ENCODE results near the gene UBAP2L. TPM values are rescaled to one million over a fixed set of nuclear protein-coding genes. Genes with fewer than 3 reads are reported as not detected.

The UBAP2L gene
- total RNA-seq, 4 donors from 2014 or later: 43.5 to 68.2 (median 55.7) TPM

DNA sequence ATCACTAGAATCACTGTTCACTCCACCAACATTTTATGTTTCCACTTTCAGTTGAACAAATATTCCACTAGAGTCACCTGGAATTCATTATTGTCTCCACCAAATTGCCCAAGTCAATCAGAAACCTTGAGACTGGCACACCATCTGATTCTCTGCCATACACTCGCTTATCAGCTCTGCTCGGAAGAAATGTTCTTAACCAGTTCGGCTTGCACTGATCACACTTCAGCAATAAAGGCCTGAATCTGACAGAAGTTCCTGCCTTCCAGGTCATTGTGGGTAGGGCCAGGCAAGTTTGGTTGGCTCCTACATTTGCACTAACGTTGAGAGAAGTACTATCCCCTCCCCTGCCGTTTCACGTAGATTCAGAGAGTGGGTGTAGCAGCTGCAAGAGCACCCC is 38.8 kb upstream of the UBAP2L start:
- H3K27ac ChIP-seq: peak overlapping the region; percentile 87 to 95 (median 94)
- DNase-seq (ENCODE audit: low spot score in 2 of 2): no peak
- peaks cover 0 to 3% (median 0%) of the 10 kb centered on the region in 3 donors for H3K36me3 ChIP-seq
- H3K27me3 ChIP-seq: no peaks in the 10 kb centered on the region
- peaks cover 0 to 52% (median 44%) of the 10 kb centered on the region in 4 donors for H3K4me1 ChIP-seq
- no peaks in the 10 kb centered on the region for H3K9me3 ChIP-seq
- peak overlapping the region; percentile 71 to 97 (median 89) for H3K4me3 ChIP-seq
- WGBS, 2 donors: 0 to 1% methylated on average over 4 to 6 of the region's 6 CpGs
- TF ChIP-seq POLR2A (IDR thresholded peaks at IDR 0.05) (no peak), EP300 (IDR thresholded peaks at IDR 0.05) (no peak)
- TF ChIP-seq, protein P1, sequence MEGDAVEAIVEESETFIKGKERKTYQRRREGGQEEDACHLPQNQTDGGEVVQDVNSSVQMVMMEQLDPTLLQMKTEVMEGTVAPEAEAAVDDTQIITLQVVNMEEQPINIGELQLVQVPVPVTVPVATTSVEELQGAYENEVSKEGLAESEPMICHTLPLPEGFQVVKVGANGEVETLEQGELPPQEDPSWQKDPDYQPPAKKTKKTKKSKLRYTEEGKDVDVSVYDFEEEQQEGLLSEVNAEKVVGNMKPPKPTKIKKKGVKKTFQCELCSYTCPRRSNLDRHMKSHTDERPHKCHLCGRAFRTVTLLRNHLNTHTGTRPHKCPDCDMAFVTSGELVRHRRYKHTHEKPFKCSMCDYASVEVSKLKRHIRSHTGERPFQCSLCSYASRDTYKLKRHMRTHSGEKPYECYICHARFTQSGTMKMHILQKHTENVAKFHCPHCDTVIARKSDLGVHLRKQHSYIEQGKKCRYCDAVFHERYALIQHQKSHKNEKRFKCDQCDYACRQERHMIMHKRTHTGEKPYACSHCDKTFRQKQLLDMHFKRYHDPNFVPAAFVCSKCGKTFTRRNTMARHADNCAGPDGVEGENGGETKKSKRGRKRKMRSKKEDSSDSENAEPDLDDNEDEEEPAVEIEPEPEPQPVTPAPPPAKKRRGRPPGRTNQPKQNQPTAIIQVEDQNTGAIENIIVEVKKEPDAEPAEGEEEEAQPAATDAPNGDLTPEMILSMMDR (IDR thresholded peaks at IDR 0.05): no peak

DNA sequence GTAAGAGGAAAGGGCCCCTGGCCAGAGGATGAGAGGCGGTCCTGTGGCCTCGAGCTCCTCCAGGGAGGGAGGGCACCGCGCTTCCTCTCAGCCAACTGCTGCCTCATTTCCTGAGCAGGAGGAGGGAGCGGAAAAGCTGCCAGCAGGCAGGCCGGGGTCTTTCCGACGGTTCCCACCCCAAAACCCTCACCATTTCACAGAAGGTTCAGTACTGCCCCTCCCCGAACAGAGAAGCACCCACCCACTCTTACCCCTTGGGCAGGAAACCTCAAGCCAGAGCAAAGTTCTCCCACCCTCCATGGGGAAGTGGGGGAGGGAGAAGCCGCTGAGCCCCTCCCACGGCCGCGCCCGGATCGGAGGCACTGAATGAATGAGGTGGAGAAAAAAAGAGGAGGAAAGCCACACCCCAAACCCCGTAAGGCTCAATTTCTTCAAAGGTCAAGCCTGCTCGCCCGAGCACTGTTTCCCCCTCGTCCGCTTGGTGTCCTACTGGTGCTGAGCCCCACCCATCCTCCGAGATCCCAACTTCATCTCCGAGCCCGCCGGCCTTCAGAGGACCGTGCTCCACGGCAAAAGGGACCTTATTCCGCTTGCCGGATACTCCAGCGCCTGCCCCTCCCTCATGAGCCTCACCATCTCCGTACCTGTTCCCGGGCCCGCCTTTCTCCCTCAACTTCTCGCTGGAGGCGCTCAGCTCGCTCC is 38.3 kb upstream of the UBAP2L start:
- DNase-seq (ENCODE audit: low spot score in 2 of 2): peak; percentile 31 to 45
- Histone ChIP-seq H3K27me3 (no peaks in the 10 kb centered on the region), H3K9me3 (no peaks in the 10 kb centered on the region), H3K4me1 (peaks cover 0 to 47% (median 41%) of the 10 kb centered on the region in 4 donors), H3K27ac (peak overlapping the region; percentile 87 to 95 (median 94)), H3K36me3 (peaks cover 0 to 3% (median 0%) of the 10 kb centered on the region in 3 donors), H3K4me3 (peak overlapping the region; percentile 71 to 97 (median 89))
- WGBS, 2 donors: 0 to 1% methylated on average over 27 to 34 of the region's 35 CpGs
- TF ChIP-seq, protein P1 (IDR thresholded peaks at IDR 0.05): no peak
- peak in 1 of 2 donors; percentile 33 for TF ChIP-seq EP300 (IDR thresholded peaks at IDR 0.05)

DNA sequence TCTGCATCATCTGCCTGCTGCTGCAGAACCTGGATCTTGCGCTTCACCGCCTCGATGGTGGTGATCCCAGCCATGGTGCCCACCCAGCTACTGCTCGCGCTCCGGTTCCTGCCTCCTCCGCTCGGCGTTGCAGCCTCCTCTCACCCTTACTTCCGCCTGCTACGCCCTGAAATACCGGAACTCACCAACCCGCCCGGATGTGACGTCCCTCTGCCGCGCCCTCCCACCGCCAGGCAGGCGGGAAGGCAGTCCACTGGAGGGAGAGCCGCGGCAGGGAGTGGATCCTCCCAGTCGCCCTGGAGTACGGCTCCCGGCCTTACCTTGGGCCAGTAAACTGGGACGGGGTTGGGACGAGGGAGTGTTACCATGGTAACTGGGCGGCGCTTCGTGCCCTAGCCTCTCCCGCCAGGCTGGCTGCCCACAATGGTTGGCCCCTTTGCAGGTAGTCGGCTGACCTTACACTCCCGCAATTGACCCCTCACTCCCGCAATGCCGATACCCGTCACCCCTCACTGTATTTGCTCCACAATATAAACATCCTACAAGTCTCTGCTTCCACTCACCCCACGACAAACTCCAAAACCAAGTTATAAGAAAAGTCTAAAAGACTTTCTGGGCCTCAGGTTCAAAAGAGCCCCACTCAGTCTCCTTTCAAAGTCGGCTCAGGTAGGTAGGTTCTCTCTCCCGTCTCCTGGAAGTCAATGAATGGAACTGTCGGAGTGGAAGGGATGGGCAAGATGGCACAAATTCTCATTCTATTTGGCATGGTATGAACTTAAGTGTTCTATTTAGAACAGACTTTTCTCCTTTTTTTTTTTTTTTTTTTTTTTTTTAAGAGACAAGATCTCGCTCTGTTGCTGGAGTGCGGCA is 37.5 kb upstream of the UBAP2L start:
- H3K9me3 ChIP-seq: no peaks in the 10 kb centered on the region
- TF ChIP-seq POLR2A (IDR thresholded peaks at IDR 0.05) (peak; percentile 95 to 97), EP300 (IDR thresholded peaks at IDR 0.05) (peak; percentile 93 to 99)
- TF ChIP-seq, protein P1 (IDR thresholded peaks at IDR 0.05): peak in 3 of 5 experiments; percentile 14 to 70 (median 65)
- H3K27me3 ChIP-seq: no peaks in the 10 kb centered on the region
- H3K4me3 ChIP-seq: peak overlapping the region; percentile 71 to 97 (median 89)
- peaks cover 0 to 3% (median 0%) of the 10 kb centered on the region in 3 donors for H3K36me3 ChIP-seq
- 5 to 7% methylated on average over 32 of the region's 41 CpGs for WGBS, 2 donors
- H3K4me1 ChIP-seq: peaks cover 0 to 39% (median 35%) of the 10 kb centered on the region in 4 donors
- DNase-seq (ENCODE audit: low spot score in 2 of 2): peak; percentile 90 to 94
- peak overlapping the region; percentile 87 to 95 (median 94) for H3K27ac ChIP-seq

DNA sequence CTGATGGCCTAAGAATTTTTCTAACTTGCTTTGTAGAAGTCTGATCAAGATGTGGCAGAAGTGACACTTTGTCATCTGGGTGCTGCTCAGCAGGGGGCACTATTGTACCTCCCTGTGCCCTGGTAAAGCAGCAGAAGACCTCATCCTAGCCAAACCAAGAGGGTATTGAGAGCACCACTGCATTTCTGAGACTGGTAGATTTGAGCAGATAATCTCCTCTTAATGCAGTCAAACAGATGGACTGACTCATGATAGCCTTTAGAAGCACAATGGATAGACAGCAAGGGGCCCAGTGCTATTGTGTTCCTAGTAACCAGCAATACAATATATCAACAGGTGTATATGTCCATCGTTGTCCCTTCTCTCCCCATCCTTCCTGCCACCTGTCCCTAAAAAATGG is 34.6 kb upstream of the UBAP2L start:
- Histone ChIP-seq H3K27ac (no peak overlapping the region), H3K4me1 (peaks cover 0 to 10% (median 7%) of the 10 kb centered on the region in 4 donors), H3K4me3 (no peak overlapping the region), H3K9me3 (no peaks in the 10 kb centered on the region), H3K27me3 (no peaks in the 10 kb centered on the region), H3K36me3 (no peaks in the 10 kb centered on the region)
- TF ChIP-seq POLR2A (IDR thresholded peaks at IDR 0.05): no peak
- TF ChIP-seq, protein P1 (IDR thresholded peaks at IDR 0.05): peak in 2 of 5 experiments; percentile 11 to 15
- no peak for TF ChIP-seq EP300 (IDR thresholded peaks at IDR 0.05)
- 61 to 82% methylated on average over 1 of the region's 1 CpG for WGBS, 2 donors
- no peak for DNase-seq (ENCODE audit: low spot score in 2 of 2)
